Measurements from ENCODE around the gene PPA1. TPM values are rescaled to one million over a fixed set of nuclear protein-coding genes. Genes with fewer than 3 reads are reported as not detected.
"Not testable (repeated sequence)": the region's sequence is repeated elsewhere in the genome, so short reads cannot be mapped to it uniquely, and the experiment has no call there.

Gene PPA1
- total RNA-seq, 1 donor from 2014 or later, result 88.6 TPM

- DNase-seq, result no peak
Measured at GRCh38 chr10:70212277-70212676, 21.0 kb downstream of the PPA1 start.

- DNase-seq, result no peak
Measured at GRCh38 chr10:70206762-70207161, 26.5 kb downstream of the PPA1 start.

- DNase-seq, result no peak
Measured at GRCh38 chr10:70201105-70201504, 32.1 kb downstream of the PPA1 start.

GRCh38 chr10:70198696-70199466, 34.3 kb downstream of the PPA1 start:
- DNase-seq, result no peak

GRCh38 chr10:70197235-70197945, 35.8 kb downstream of the PPA1 start:
- DNase-seq, result no peak

- DNase-seq, result no peak
Measured at GRCh38 chr10:70193391-70193844, 39.8 kb downstream of the PPA1 start.

GRCh38 chr10:70192326-70192968, 40.8 kb downstream of the PPA1 start:
- no peak for DNase-seq

- DNase-seq, result peak; percentile 79
Measured at GRCh38 chr10:70191972-70192305, 41.3 kb downstream of the PPA1 start.

GRCh38 chr10:70191161-70191971, 41.9 kb downstream of the PPA1 start:
- DNase-seq, result no peak

- DNase-seq, result no peak
Measured at GRCh38 chr10:70190581-70190980, 42.6 kb downstream of the PPA1 start.

GRCh38 chr10:70190102-70190501, 43.1 kb downstream of the PPA1 start:
- no peak for DNase-seq

GRCh38 chr10:70188768-70189167, 44.5 kb downstream of the PPA1 start:
- DNase-seq, result no peak

- no peak for DNase-seq
Measured at GRCh38 chr10:70186571-70186970, 46.7 kb downstream of the PPA1 start.

- DNase-seq, result no peak
Measured at GRCh38 chr10:70186090-70186489, 47.1 kb downstream of the PPA1 start.

GRCh38 chr10:70183304-70183703, 49.9 kb downstream of the PPA1 start:
- no peak for DNase-seq

- not testable (repeated sequence) for DNase-seq
Measured at GRCh38 chr10:70179209-70179608, 54.0 kb downstream of the PPA1 start.

- no peak for DNase-seq
Measured at GRCh38 chr10:70178139-70178725, 55.0 kb downstream of the PPA1 start.

GRCh38 chr10:70176441-70176840, 56.8 kb downstream of the PPA1 start:
- DNase-seq, result no peak

GRCh38 chr10:70175516-70175915, 57.7 kb downstream of the PPA1 start:
- DNase-seq, result no peak

GRCh38 chr10:70174058-70174741, 59.0 kb downstream of the PPA1 start:
- no peak for DNase-seq

- no peak for DNase-seq
Measured at GRCh38 chr10:70169649-70170364, 63.4 kb downstream of the PPA1 start.
